NCI-H2196 (cell line): Measurements from ENCODE around the gene RHOH.

Experiments
- DNase-seq: peaks from one replicate; lab custom pipeline; 2025; ENCODE audit not compliant: unreplicated experiment; lab: John Stamatoyannopoulos, UW

The RHOH gene

DNA sequence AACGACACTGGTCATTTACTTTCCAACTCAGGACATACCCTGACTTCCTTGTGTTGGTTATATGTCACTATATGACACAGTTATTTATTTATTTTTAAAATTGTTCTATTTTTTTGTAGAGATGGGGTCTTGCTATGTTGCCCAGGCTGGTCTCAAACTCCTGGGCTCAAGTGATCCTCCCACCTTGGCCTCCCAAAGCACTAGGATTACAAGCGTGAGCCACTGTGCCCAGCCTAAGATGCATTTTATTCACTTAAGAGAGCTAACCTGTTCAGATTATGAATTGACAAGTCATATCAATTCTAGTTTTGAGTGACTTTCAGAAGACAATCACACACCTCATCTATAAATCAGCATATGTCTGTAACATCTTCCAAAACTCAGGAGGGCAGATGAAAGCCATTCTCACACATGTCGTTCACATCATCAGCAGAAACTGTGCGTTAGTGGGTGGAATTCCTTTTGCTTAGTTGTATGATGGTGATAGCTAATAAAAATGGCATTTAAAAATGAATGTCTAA is 9.4 kb upstream of the RHOH start:
- DNase-seq, result no peak

DNA sequence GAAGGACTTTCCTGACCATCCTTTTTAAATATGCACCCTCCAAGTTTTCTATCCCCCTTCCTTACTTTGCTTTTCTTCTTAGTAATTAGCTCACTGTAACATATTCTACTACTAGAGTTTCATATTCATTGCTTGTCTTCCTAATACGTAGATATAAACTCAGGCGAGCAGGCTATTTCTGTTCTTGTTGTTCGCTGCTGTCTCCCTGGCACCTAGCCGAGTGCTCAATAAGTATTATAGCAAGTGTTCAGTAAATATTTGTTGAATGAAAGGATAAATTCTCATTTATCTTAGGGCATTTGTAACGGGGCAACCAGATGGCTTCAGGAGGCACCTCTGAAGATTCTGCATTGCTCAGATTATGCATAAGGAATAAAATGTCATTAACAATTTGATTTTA is 6.8 kb upstream of the RHOH start:
- DNase-seq, result peak; percentile 46

DNA sequence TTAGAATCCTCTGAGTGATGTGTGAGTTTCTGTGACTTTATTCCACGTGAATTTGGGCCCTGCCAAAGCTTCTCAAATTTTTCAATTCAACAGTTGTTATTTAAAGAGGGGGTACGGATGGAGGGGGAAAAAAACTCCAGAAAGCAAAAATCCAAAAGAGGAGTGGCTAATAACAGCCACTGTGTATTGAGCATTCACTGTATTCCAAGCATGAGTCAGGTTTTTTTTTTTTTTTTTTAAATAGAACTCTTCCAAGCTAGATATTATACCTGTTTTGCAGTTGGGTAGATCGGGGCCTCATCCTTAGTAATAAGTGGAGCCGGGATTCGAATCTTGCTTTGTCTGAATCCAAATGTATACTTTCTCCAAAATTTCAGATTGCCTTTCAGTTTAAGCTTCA is 6.4 kb upstream of the RHOH start:
- no peak for DNase-seq

DNA sequence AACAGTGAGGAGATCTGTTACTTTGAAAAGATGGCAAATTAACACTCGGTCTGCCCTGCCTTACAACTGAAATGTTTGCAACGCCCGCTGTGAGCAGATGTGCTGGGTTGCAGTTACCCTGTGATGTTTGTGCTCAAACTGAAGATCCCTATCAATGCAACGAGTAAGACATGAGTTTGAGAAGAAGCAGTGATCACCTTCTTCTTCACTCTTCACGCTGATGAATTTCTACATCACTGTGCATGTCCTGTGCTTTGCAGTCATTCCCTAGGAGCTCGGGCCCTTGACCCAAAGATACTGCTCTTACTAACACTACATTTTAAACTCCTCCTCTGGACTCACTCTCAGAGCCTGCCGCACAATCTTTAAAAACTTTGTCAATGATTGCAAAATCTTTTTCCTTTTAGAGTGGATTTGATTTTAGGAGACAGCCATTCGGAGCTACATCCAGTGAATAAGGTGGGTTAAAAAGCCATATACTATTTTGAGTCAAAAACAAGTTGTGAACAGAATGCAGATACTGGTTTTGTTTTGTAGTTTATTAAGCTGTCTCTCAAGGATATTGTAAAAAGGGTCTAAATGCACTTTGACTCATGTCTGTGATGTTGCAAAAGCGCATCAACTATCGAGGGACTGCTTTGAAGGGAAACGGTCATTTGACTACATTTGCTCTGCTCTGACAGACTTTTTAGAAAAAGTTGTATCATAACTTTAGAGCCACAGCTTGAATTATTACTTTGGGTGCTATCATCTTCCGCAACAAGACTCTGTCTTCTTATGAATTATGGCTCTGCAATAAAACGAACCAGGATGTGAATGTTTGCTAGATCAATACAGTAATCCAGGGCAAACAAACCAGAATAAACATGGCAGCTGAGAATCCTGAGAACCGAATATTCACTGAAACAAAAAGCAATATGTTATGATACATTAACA is 5.7 kb upstream of the RHOH start:
- DNase-seq, result peak; percentile 41

DNA sequence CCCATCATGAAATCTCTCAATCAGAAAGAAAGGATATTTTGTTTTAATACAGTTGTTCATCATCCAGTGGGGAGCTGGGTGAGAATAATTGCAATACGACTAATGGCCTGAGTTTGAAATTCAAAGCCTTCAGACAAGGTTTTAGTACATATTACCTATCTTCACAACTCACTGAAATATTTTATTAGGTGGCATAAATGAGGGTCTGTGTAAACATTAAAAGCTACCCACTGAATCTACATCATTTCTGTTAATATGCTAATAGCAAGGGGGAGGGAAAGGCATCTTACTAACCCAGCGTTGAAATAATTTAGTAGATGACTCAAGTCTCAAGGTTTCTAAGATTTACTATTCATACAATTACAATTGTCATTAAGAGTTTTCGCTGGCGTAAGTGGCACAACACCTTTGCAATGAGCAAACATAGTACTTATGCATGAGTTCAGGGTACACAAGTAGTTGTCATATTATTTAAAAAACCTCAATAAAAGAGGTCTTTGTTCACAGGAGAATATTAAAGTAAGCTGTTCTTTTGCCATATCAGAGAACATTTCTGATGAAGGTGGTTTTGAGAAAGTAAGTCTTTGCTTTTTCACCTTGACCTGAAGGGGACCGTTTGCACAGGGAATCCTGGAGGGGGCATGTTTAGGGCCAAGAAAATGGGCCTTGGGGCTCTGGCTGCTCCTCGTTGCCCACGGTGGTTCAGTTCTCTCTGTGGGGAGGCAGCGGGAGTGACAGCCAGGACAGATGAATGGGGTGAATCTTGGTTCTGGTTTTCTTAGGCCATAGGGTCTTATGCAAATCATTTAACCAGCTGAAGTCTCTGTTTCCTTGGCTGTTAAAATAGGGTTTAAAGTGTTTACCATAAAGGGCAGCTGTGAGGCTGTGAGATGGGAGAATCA is 4.5 kb upstream of the RHOH start:
- no peak for DNase-seq

DNA sequence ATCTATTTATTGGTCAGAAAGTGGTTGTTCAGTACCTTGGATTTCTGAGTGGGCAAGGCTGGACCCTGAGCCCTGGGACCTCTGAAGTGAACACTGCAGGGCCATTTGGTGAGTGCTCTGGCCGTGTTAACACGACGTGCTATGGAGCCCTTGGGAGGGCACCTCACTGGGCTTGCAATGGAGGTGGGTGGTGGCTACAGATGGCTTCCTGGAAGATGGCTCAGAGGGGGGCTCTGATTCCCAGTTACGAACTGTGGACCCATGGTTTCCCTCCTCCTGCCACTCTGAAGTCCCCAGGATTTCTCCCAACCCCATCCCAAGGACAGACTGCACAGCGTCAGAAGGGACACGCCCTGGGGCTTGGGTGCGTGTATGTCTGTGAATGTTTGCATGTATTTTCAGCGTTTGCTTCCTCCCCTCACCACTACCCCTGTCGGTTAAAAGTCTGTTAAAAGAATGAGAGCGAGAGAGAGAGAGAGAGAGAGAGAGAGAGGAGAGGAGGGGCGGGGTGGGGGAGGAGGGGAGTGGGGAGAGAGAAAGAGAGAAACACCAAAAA is 3.7 kb upstream of the RHOH start:
- no peak for DNase-seq

DNA sequence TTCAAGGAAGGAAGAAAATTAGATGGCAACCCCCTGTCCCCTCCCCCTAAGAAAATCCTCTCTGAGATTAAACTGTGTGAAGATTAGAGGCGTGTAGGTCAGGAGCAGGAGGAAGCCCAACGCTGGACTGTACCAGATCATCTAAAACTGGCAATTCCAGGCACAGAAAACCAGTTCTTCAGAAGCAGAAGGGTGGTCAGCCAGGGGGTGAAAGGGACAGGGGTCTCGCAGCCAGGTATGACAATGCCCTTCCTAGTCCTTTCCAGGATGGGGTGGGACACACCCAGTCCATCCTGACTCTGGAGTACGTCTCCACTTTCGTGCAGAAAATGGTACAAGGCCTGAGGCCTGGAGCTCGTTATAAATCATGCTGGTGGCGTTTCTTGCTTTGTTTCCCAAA is 3.3 kb upstream of the RHOH start:
- DNase-seq, result no peak

DNA sequence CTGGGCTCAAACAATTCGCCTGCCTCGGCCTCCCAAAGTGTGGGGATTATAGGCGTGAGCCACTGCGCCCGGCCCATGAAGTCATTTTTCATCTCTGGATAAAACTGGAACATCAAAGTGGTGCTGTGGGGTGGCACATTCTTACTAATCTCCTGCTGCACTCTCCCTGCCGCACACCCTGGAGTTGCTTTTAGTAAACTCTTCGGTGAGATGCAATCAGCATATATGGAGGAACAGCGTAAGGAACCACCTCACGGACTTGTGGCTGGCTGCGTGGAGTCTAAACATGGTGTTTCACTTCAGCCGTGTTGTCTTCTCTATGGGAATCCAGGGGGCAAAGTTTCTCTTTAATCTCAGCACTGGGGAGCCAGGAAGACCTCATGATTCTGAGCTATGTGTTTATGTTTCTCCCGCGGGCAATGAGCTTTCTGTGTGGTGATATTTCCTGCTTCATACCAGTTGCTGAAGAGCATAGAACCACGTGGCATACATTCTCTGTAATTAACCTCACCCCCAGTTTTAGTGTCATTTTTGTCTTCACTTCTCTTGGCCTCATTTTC is 2.1 kb upstream of the RHOH start:
- no peak for DNase-seq

DNA sequence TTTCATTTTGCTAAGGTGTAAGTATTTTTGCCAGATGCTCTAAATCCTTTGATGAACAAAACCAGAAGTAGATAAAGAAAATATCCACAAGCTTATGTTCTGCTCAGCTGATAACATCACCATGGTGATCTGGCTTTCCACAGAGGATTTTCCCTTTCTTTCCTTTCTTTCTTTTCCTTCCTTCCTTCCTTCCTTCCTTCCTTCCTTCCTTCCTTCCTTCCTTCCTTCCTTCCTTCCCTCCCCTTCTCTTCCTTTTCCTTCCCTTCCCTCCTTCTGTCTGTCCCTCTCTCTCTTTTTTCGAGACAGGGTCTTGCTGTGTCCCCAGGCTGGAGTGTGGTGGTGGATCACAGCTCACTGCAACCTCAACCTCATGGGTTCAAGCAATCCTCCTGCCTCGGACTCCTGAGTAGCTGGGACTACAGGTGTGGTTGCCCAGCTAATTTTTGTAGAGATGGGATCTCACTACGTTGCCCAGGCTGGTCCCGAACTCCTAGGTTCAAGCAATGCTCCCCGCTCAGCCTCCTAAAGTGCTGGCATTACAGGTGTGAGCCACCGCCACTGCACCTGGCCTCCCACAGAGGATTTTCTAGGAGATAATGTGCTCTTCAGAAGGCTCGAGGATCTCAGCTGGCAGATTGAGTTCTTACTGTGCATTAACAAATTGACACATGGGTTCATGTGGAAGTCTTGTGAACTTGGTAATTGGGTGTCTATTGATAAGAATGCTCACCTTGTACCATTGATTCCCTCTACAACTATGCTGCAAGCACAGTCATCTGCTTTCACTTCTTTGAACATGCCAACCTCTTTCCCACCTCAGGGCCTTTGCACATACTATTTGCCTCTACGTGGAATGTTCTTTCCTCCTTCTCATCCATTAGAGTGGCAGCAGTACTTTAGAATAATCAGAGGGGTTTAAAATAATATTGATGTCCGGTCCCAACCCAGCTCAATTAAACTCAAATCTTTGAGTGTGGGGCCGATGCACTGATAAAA is 1.4 kb upstream of the RHOH start:
- DNase-seq, result no peak

DNA sequence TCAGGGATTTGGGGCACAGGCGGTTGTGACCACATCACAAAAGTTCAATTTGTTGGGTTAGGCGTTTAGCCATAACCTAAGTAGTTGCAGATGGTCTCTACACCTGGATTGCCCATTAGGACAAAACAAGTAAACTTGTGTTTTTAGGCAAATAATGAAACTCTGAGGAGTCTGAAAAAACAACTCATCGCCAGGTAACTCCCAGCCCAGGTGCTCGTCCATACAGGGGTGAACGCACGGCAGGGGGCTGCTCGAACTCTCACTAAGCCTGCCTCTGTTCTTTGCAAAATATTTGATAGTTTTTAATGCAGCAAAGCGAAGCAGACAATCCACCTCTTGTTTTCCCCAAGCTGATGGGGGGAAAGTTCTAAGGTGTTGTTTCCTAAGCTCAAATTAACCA is 559 bp upstream of the RHOH start:
- no peak for DNase-seq

DNA sequence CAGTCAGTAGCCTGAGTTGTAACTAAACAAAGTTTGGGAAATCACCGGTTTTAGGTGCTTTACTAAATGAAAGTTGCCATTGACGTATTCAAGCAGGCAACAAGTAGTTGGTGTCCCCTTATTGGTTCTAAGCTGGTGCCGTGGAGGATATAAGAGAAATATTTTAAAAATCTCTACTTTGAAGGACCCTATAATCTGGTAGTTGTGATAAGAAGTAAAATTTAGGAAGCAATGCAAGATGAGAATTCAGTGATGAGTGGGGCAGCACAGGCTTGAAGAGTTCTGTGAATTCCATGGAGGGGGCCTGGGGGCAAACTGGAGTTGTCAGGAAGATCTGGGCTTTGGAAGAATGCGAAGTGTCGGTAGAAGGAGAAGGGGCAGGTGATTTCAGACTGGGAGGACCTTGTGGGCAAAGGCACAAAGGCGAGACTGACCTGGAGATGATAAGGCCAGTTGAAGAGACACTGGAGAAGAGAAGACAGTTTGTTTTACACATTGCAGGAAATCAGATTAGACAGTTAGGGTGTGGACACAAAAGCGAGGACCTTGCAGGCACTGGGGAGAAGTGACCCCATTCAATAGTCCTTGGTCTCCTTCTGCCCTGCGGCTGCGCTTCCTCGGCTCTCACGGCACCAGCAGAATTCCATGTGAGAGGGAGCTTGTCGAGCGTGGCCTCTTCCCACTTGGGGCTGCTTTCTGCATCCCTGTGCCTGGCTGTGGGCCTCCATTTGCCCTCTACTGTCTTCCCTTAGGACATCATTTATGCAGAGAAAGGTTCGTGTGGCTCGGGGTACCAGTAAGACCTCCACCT is 1.3 kb downstream of the RHOH start:
- DNase-seq, result no peak

DNA sequence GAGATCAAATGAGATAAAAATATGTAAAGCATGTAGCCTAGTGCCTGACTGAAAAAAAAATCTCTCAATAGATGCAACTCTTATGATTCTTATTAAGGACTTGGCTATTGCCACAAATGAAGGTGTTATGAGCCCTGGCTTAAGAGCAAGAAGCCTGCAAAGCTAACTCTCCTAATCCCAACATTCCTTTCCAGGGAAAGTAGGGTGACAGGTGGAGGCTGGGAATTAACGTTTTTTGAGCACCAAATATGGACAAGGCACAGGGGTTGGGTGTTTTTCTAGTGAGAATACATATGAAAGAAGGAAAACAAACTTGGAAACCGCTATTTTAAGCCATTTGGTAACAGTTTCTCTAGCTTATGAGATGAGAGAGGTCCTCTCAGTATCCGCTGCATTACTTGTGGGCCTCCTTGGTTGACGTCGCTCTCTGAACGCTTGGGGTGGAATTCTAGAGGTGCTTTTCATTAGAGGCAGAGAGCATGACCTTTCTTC is 2.4 kb downstream of the RHOH start:
- DNase-seq, result no peak

DNA sequence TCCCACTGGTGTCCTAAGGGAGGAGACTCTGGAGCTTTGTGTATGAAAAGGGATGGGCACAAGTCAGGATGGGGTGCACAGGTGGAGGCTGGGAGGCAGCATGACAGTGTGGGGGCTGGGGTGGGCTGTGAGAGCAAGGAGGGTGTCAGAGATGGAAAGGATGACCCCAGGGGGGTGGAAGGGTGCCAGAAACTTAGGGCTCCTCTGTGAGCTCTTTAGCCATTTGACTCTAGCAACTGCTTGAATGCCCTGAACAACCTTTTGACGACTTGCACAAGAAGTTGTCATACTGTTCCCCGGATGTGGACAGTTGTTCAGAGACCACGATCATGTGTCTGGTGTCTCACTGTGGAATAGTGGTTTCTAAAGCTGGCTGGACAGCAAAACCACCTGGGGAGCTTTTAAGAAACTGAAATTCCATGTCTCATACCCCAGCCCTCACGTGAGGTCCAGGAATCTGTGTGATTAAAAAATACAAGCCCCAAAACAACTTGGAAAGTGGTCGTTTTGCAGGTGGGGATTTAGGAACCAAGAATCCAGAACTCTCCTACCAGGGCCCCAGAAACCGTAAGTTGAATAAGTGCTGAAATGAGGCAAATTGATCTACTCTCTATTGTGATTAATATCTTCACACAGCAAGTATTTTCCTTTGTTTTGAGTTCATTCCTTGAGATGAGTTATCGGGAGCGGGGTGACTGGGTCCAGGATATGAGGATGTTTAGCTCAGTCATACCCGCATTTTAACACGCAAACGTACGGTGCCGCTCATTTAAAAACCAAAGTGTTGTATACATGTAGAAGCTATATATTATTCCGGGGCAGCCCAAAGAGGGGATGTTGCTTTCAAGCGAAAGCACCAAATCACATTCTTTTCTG is 3.4 kb downstream of the RHOH start:
- no peak for DNase-seq

DNA sequence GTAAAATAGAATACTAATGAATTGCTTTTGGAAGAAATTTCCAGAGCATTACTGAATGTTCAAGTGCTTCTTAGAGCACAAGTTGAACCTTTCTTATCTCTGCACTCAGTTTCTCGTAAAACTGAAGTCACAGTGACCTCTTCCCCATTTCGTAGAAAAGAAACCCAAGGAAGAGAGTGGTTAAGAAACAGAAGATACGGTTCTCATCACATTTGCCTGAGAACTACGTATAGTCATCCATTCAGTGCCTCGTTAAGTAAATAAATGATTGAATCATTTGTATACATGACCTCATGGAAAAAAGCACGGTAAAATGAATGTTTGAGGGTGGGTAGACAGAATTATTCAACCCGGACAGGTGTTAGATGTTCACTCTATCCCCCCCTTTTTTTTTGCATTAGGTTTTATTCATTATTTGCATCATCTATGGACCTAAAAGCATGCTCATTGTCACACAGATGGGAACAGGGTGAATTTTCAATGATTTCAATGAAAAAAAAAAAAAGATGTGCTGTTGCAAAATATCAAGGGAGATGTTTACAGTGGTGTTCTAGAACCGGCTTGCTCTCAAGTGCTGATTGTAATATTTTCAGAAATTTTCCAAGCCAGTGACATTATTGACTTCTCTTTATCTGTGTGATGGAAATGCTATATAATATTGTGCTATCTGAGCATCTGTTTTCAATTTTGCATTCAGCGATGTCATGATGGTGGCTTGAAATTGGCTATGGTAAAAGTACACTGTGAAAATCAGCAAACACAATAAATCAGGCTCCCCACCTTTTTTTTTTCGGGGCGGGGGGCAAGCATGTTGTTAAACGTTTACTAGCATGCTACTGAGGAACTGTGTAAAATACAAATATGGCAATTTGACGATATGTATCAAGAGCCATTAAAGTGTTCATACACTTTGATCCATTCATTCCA is 4.3 kb downstream of the RHOH start:
- no peak for DNase-seq

DNA sequence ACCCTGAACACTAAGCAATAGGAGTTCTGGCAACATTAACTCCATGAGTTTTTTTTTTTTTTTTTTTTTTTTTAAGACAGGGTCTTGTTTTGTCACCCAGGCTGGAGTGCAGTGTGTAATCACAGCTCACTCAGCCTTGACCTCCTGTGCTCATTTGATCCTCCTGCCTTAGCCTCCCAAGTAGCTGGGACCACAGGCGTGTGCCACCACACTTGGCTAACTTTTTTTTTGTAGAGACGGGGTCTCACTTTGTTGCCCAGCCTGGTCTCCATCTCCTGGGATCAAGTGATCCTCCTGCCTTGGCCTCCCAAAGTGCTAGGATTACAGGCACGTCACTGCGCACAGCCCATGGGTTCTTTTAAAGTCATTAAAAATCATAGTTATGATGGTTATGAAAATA is 5.1 kb downstream of the RHOH start:
- no peak for DNase-seq

DNA sequence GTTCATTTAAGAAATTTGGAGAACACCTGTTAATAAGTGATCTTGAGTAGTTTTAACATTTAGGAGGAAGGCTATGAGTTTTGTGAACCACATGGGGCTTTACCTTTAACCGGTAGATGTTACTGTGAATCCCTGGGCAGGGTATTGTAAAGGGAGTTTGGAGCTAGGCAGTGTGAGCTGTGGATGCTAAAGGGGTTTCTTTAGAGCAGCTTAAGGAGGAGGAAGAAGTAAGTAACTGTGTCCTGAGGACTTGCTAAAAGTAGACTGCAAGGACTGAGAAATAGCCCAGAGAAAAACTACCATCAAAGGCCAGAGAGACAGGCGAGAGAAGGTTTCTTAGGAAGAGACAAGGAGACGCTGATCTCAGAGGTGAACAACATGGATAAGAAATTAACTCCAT is 5.6 kb downstream of the RHOH start:
- no peak for DNase-seq
